HepG2 (cell line): ENCODE results near the gene SIK2. TPM values are rescaled to one million over a fixed set of nuclear protein-coding genes. Genes with fewer than 3 reads are reported as not detected.
A peak's percentile ranks its signal among the peaks of the same experiment; 100 is the strongest.

Source experiments
- ARNT2 ChIP-seq: sonication (generic); formaldehyde crosslinking; IDR thresholded peaks from 2 replicates; pipeline ENCODE4 v1.8.0; 2022; ENCODE audit warnings: mild to moderate bottlenecking, low read depth, missing genetic modification reagents, moderate library complexity
- CREB1 ChIP-seq, 2 experiments: fragments of 450-650 bp in 1 of 2; IDR thresholded peaks; 2 replicates each; pipeline ENCODE4 v1.6.1; 2016 to 2017; ENCODE audit warnings: control low read depth in 1 of 2, mild to moderate bottlenecking in 1 of 2, missing compliant biosample characterization in 1 of 2, missing genetic modification characterization in 1 of 2
- DZIP1 ChIP-seq: sonication (generic); formaldehyde crosslinking; IDR thresholded peaks from 2 replicates; pipeline ENCODE4 v1.5.0; 2020; ENCODE audit warnings: mild to moderate bottlenecking, missing genetic modification reagents
- FOXO1 ChIP-seq: sonication (generic); formaldehyde crosslinking; IDR thresholded peaks from 2 replicates; pipeline ENCODE4 v1.4.0; 2020; ENCODE audit warnings: missing genetic modification reagents
- HNF1B ChIP-seq: sonication (generic); formaldehyde crosslinking; IDR thresholded peaks from 2 replicates; pipeline ENCODE4 v1.5.1; 2020; ENCODE audit warnings: mild to moderate bottlenecking, moderate library complexity, missing genetic modification reagents
- MAX ChIP-seq: IDR thresholded peaks from 2 replicates; pipeline ENCODE4 v1.6.1; 2012; ENCODE audit warnings: inconsistent platforms
- RERE ChIP-seq: IDR thresholded peaks from 2 replicates; pipeline ENCODE4 v1.6.1; 2016; ENCODE audit warnings: low read depth, missing genetic modification reagents, missing compliant biosample characterization
- SP1 ChIP-seq, 2 experiments: fragments of 450-650 bp in 1 of 2; sonication (generic) in 1 of 2; formaldehyde crosslinking in 1 of 2; IDR thresholded peaks; 2 replicates each; pipeline versions ENCODE4 v1.4.0 to v1.6.1; 2016 to 2020; ENCODE audit warnings: missing genetic modification reagents in 1 of 2
- TBX2 ChIP-seq: sonication (generic); formaldehyde crosslinking; IDR thresholded peaks from 2 replicates; pipeline ENCODE4 v1.5.0; 2020; ENCODE audit warnings: missing genetic modification reagents, mild to moderate bottlenecking, borderline replicate concordance
- TBX3 ChIP-seq: fragments of 450-650 bp; IDR thresholded peaks from 2 replicates; pipeline ENCODE4 v1.6.1; 2017; ENCODE audit warnings: antibody characterized with exemption, mild to moderate bottlenecking, inconsistent platforms, borderline replicate concordance
- ZBTB44 ChIP-seq: sonication (generic); formaldehyde crosslinking; IDR thresholded peaks from 2 replicates; pipeline ENCODE4 v1.4.0; 2020; ENCODE audit warnings: missing genetic modification reagents
- ZNF3 ChIP-seq: IDR thresholded peaks from 2 replicates; pipeline ENCODE4 v1.7.0; 2017; ENCODE audit warnings: inconsistent platforms
- ZNF430 ChIP-seq: sonication (generic); formaldehyde crosslinking; IDR thresholded peaks from 2 replicates; pipeline ENCODE4 v1.9.0; 2021; ENCODE audit warnings: mild to moderate bottlenecking, missing genetic modification reagents
- ZNF431 ChIP-seq: sonication (generic); formaldehyde crosslinking; IDR thresholded peaks from 2 replicates; pipeline ENCODE4 v1.9.0; 2022; ENCODE audit warnings: missing genetic modification reagents, low read depth, mild to moderate bottlenecking, borderline replicate concordance
- polyA plus RNA-seq, 8 experiments: library from polyadenylated mRNA; depleted of rRNA in 3 of 8; stranded (reverse) in 7 of 8; unstranded in 1 of 8; fragments of >200 nt; fragmentation: Illumina TruSeq in 4 of 8; extraction: Trizol in 4 of 8; gene quantifications; 2 replicates each; pipeline versions ENCODE4 v1.2.1 to v1.2.3, GENCODE V29; 2011 to 2016; ENCODE audit warnings: low read depth in 4 of 8, missing spikeins in 1 of 8, mixed read lengths in 1 of 8; ENCODE audit not compliant: insufficient read depth in 1 of 8
- total RNA-seq, 5 experiments: library from RNA; depleted of rRNA; stranded (reverse); fragments of >200 nt; fragmentation: Illumina TruSeq; extraction: Trizol; gene quantifications; 2 replicates each; pipeline ENCODE4 v1.2.3, GENCODE V29; 2016; ENCODE audit warnings: low read depth in 1 of 5

SIK2 gene
- total and polyA plus RNA-seq, 2 of the 13 experiments (the other 11 are each of a cell fraction or from before 2014, with no cell fraction given) = 8.1 to 15.4 TPM

GRCh38 chr11:111778047-111778558 lies 175.9 kb downstream of the SIK2 start (continued):
- TF ChIP-seq ZNF3 (CRISPR knock-in tag) (no peak), SP1 (IDR thresholded peaks at IDR 0.05) (no peak), SP1 (CRISPR knock-in tag; IDR thresholded peaks at IDR 0.05) (no peak), ARNT2 (CRISPR knock-in tag) (no peak), ZBTB44 (CRISPR knock-in tag) (no peak), ZNF430 (CRISPR knock-in tag) (no peak), MAX (no peak), TBX2 (CRISPR knock-in tag) (peak; percentile 53; the same call in 1 of the 2 replicates), CREB1 (IDR thresholded peaks at IDR 0.05) (no peak), CREB1 (CRISPR knock-in tag; IDR thresholded peaks at IDR 0.05) (no peak), TBX3 (no peak), HNF1B (CRISPR knock-in tag) (peak; percentile 73), ZNF431 (CRISPR knock-in tag) (no peak), FOXO1 (CRISPR knock-in tag) (no peak), DZIP1 (CRISPR knock-in tag) (no peak), RERE (CRISPR knock-in tag) (no peak)
